Fibroblast of lung (primary cell): ENCODE results near the gene ATOH8. TPM values are rescaled to one million over a fixed set of nuclear protein-coding genes. Genes with fewer than 3 reads are reported as not detected.

Experiments used
- DNase-seq, 2 donors: peaks; one replicate each; pipeline versions ENCODE4 v3.0.0 to v3.0.0-alpha.2; 2010; ENCODE audit warnings: low read depth in 2 of 2
- H2AFZ ChIP-seq: 2 replicates; pipeline ENCODE4 v1.5.1; 2012; ENCODE audit warnings: low read length, control low read depth, inconsistent platforms
- H3K27ac ChIP-seq: 2 replicates; pipeline ENCODE4 v1.5.1; 2011; ENCODE audit warnings: low read length, control low read depth; ENCODE audit not compliant: insufficient read depth
- H3K27me3 ChIP-seq: 2 replicates; pipeline ENCODE4 v1.5.1; 2011; ENCODE audit warnings: mild to moderate bottlenecking, low read length; ENCODE audit not compliant: control insufficient read depth, insufficient read depth
- H3K36me3 ChIP-seq: 2 replicates; pipeline ENCODE4 v1.5.1; 2011; ENCODE audit warnings: low read length; ENCODE audit not compliant: control insufficient read depth, insufficient read depth
- H3K4me1 ChIP-seq: 2 replicates; pipeline ENCODE4 v1.5.1; 2011; ENCODE audit warnings: low read length; ENCODE audit not compliant: control insufficient read depth, insufficient read depth; ENCODE audit errors: extremely low read depth
- H3K4me2 ChIP-seq: 2 replicates; pipeline ENCODE4 v1.5.1; 2011; ENCODE audit warnings: low read length, control low read depth; ENCODE audit not compliant: insufficient read depth; ENCODE audit errors: extremely low read depth
- H3K4me3 ChIP-seq, 4 experiments: fragments of 200-600 bp in 1 of 4; sonication (generic) in 1 of 4; replicated peaks in 1 of 4; 2 replicates each; pipeline ENCODE4 v1.5.1; 2011 to 2016; ENCODE audit warnings: low read length in 4 of 4, low read depth in 3 of 4, mild to moderate bottlenecking in 3 of 4, control low read depth in 2 of 4, inconsistent platforms in 1 of 4, mixed read lengths in 1 of 4; ENCODE audit not compliant: insufficient read depth in 1 of 4; ENCODE audit errors: control extremely low read depth in 1 of 4
- H3K79me2 ChIP-seq: 2 replicates; pipeline ENCODE4 v1.5.1; 2012; ENCODE audit warnings: mild to moderate bottlenecking, low read length, inconsistent platforms; ENCODE audit not compliant: control insufficient read depth, insufficient read depth
- H3K9ac ChIP-seq: 2 replicates; pipeline ENCODE4 v1.5.1; 2011; ENCODE audit warnings: mild to moderate bottlenecking, low read length, control low read depth; ENCODE audit not compliant: insufficient read depth
- H3K9me3 ChIP-seq: 2 replicates; pipeline ENCODE4 v1.5.1; 2012; ENCODE audit warnings: low read depth, low read length; ENCODE audit not compliant: control insufficient read depth, insufficient read depth
- H4K20me1 ChIP-seq: 2 replicates; pipeline ENCODE4 v1.5.1; 2011; ENCODE audit warnings: low read length; ENCODE audit not compliant: control insufficient read depth, insufficient read depth; ENCODE audit errors: extremely low read depth
- EZH2 ChIP-seq: IDR thresholded peaks from 2 replicates; pipeline ENCODE4 v1.5.1; 2012; ENCODE audit warnings: low read length, control low read depth, mild to moderate bottlenecking; ENCODE audit errors: missing control alignments
- polyA plus RNA-seq, 2 donors: library from polyadenylated mRNA; depleted of rRNA in 1 of 2; stranded (reverse) in 1 of 2; unstranded in 1 of 2; fragments of >200 nt; gene quantifications; 2 replicates each; pipeline ENCODE4 v1.2.1, GENCODE V29; 2011 to 2012; ENCODE audit warnings: missing spikeins in 1 of 2
- total RNA-seq: library from RNA; depleted of rRNA; stranded (reverse); fragments of >200 nt; gene quantifications from 2 replicates; pipeline ENCODE4 v1.2.1, GENCODE V29; 2014
- TF ChIP-seq, protein P1 (sequence below), 2 donors: IDR thresholded peaks in 1 of 2; conservative IDR thresholded peaks in 1 of 2; 1 replicate in 1 of 2; 2 replicates in 1 of 2; pipeline ENCODE4 v1.5.1; 2011 to 2012; ENCODE audit warnings: low read length in 2 of 2, control low read depth in 1 of 2, inconsistent platforms in 1 of 2, low read depth in 1 of 2, mild to moderate bottlenecking in 1 of 2

ATOH8 gene
- total and polyA plus RNA-seq, 2 donors (not counting 1 experiment from before 2014, with no cell fraction given), result 5.6 to 19.2 TPM

DNA sequence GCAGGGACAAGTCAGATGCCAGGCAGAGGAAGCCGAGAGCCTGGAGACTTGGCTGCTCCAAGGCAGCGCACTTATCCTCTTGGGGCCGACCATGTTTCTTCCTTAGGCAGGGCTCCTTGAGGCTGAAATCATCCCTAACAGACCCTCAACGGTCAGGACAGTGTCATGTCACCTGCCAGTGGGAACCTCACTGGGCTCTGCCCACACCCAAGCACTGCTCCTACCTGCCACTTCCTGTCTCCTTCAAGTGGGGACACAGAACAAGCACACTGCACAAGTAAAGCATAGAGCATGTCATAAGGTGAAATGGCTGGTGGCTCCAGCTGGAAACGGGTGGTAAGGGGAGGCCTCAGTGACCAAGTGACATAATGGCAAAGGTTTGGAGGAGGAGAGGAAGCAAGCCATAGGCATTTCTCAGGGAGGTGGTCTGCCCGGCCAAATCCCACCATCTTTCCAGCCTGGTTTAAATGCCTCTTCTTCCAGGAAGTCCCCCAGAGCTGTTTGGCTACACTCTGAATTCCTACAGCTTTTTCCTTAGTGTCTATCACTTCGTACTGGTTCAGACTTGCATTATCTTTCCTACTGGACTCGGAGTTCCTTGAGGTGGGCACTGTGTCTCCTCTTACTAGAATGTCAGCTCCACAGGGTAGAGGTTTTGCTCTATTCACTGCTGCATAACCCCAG, 7.3 kb upstream of the ATOH8 start:
- TF ChIP-seq, protein P1, sequence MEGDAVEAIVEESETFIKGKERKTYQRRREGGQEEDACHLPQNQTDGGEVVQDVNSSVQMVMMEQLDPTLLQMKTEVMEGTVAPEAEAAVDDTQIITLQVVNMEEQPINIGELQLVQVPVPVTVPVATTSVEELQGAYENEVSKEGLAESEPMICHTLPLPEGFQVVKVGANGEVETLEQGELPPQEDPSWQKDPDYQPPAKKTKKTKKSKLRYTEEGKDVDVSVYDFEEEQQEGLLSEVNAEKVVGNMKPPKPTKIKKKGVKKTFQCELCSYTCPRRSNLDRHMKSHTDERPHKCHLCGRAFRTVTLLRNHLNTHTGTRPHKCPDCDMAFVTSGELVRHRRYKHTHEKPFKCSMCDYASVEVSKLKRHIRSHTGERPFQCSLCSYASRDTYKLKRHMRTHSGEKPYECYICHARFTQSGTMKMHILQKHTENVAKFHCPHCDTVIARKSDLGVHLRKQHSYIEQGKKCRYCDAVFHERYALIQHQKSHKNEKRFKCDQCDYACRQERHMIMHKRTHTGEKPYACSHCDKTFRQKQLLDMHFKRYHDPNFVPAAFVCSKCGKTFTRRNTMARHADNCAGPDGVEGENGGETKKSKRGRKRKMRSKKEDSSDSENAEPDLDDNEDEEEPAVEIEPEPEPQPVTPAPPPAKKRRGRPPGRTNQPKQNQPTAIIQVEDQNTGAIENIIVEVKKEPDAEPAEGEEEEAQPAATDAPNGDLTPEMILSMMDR (conservative IDR thresholded peaks at IDR 0.05 in 1 of 2, IDR thresholded peaks at IDR 0.05 in 1 of 2; ENCODE audit: low read depth in 1 of 2, low read length in 2 of 2), result no peak
- no peak for TF ChIP-seq EZH2
- Histone ChIP-seq H3K36me3 (no peaks in the 10 kb centered on the region), H4K20me1 (no peaks in the 10 kb centered on the region), H3K4me3 (no peak overlapping the region), H3K4me2 (no peak overlapping the region), H3K79me2 (no peaks in the 10 kb centered on the region), H3K9ac (no peak overlapping the region), H3K4me1 (peaks cover 40% of the 10 kb centered on the region), H3K27ac (no peak overlapping the region), H2AFZ (no peak overlapping the region), H3K27me3 (no peaks in the 10 kb centered on the region), H3K9me3 (no peaks in the 10 kb centered on the region)
- DNase-seq, result no peak

DNA sequence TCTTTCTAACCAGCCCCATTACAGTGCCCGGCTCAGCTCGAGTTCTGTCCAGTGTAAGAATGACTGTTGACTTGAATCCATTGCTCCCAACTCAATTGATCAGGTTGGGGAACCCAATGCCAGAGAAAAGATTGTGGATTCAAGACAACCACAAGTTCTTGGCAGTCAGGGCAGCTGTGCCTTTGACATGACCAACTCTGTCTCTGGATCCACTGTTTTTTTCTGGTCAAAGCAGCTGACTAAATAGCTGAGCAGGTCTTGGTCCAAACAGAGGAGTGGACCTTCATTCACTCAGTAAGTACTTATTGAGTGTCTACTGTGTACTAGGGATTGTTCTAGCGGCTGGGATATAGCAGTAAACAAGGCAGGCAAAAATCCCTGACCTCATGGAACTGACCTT, 6.3 kb upstream of the ATOH8 start:
- Histone ChIP-seq H3K79me2 (no peaks in the 10 kb centered on the region), H4K20me1 (no peaks in the 10 kb centered on the region), H3K4me3 (no peak overlapping the region), H3K27me3 (no peaks in the 10 kb centered on the region), H3K9ac (no peak overlapping the region), H2AFZ (no peak overlapping the region), H3K4me2 (no peak overlapping the region), H3K27ac (no peak overlapping the region), H3K9me3 (no peaks in the 10 kb centered on the region), H3K36me3 (no peaks in the 10 kb centered on the region), H3K4me1 (peaks cover 38% of the 10 kb centered on the region)
- no peak for TF ChIP-seq EZH2
- TF ChIP-seq, protein P1 (conservative IDR thresholded peaks at IDR 0.05 in 1 of 2, IDR thresholded peaks at IDR 0.05 in 1 of 2; ENCODE audit: low read depth in 1 of 2, low read length in 2 of 2), result no peak
- DNase-seq, result no peak

DNA sequence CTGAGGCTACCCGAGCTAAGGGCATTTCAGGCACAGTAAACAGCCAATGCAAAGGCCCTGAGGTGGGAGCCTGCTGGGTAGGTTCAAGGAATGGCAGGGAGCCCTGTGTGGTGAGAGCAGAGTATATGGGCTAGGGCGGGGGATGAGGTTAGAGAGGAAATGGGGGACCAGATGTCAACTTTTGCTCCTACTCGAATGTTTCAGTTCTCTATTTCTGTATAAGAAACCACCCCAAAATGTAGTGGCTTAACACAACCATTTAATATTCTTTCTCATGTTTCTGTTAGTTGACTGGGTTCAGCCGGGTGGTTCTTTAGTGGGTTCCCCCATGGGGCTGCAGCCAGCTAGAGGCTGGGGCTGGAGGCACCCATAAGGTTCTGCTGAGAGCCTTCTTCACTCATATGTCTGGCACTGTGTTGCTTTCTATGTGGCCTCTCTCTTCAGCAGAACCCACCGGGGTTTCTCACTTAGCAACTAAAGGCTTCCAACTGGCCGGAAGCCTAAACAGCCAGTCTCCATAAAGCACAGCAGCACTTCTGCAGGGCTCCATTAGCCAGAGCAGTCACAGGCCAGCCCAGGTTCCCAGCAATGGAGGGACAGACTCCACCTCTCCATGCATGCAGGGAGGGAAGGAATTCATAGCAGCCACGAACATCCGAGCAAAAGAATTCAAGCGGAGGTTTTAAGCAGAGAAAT, 5.6 kb upstream of the ATOH8 start:
- Histone ChIP-seq H3K27me3 (no peaks in the 10 kb centered on the region), H3K4me2 (no peak overlapping the region), H3K79me2 (no peaks in the 10 kb centered on the region), H3K4me3 (no peak overlapping the region), H2AFZ (no peak overlapping the region), H4K20me1 (no peaks in the 10 kb centered on the region), H3K9ac (no peak overlapping the region), H3K9me3 (no peaks in the 10 kb centered on the region), H3K36me3 (no peaks in the 10 kb centered on the region), H3K4me1 (peaks cover 32% of the 10 kb centered on the region), H3K27ac (no peak overlapping the region)
- TF ChIP-seq EZH2, result no peak
- TF ChIP-seq, protein P1 (conservative IDR thresholded peaks at IDR 0.05 in 1 of 2, IDR thresholded peaks at IDR 0.05 in 1 of 2; ENCODE audit: low read depth in 1 of 2, low read length in 2 of 2), result no peak
- no peak for DNase-seq
